Measurements from ENCODE around the gene PROC.
"Not testable (repeated sequence)": the region's sequence is repeated elsewhere in the genome, so short reads cannot be mapped to it uniquely, and the experiment has no call there.

Gene PROC

DNA sequence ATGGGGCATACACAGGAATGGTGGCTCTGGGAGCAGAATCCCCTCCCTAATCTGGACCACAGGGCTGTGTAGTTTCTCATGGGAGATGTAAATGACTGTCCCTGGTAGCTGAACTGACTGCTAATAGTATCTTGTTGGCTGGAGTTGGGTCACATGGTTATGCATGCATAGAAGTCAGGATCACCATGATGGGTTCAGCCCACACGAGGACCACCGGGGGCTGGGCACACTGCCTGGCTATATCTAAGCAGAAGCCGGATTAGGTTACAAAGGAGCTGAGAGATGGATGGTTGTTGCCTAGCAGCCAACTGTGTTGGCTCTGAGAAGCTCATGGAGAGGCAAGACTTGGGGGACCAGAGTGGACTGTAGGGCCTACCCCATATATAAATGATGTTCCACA lies 23.7 kb upstream of the PROC start:
- no peak for DNase-seq (ENCODE audit: low spot score)

GRCh38 chr2:127397568-127398238 lies 20.5 kb upstream of the PROC start:
- no peak for DNase-seq (ENCODE audit: low spot score)

DNA sequence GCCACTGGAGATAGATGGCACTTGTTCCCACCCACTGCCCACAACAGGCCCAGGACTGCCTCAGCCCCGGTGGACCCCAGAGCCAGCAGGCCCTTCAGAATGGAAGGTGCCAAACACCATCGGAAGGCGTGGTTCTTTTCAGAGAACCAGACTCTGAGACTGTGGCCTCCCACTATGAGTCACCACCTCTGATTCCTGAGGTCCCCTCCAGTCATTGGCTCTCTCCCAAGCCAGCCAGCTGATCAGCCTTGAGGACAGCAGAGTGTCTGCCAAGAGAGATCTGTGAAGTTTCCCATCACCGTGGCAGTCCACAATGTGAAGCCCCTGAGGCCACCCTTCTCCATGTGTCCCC lies 20.0 kb upstream of the PROC start:
- no peak for DNase-seq (ENCODE audit: low spot score)

GRCh38 chr2:127400533-127400896 lies 17.7 kb upstream of the PROC start:
- no peak for DNase-seq (ENCODE audit: low spot score)

GRCh38 chr2:127400897-127401756 lies 17.1 kb upstream of the PROC start:
- DNase-seq (ENCODE audit: low spot score): no peak

- DNase-seq (ENCODE audit: low spot score): no peak
Measured at GRCh38 chr2:127401757-127402695, 16.2 kb upstream of the PROC start.

DNA sequence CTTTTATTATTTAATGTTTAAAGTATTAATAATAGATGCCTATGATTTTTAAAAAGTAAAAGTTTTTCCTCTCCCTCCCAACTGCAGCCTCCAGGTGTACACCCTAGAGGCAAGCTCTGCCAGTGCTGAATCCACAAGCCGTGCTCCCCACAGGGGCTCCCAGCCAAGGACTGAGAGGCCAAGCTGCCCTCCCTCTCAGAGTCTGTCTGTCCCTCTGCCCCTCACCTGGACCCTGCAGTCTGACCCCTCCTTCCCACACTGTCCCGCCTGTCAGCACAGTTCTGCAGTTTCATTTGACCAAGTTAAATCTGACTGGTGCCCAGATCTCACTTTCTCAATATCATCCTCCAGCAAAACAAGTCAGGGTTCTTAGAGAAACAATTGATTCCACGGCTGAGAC lies 14.8 kb upstream of the PROC start:
- no peak for DNase-seq (ENCODE audit: low spot score)

GRCh38 chr2:127404466-127405254 lies 13.6 kb upstream of the PROC start:
- no peak for DNase-seq (ENCODE audit: low spot score)

DNA sequence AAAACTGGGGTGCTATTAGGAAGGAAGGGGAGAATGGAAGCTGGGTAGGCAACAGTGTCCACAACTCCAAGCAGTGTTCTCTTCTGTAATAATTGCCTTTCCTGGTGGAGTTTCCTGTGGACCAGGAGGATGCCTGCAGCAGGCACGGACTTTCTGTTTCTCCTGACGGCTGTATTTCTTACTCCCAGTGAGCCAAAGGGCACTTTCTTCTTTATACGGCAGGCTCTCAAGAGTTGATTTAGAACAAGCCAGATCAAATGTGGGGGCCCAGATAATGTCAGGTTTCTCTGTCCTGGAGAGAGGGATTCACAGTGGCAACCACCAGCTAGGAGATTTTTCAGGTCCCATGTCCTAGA lies 13.0 kb upstream of the PROC start:
- no peak for DNase-seq (ENCODE audit: low spot score)

- no peak for DNase-seq (ENCODE audit: low spot score)
Measured at GRCh38 chr2:127406454-127406853, 11.8 kb upstream of the PROC start.

GRCh38 chr2:127407091-127407490 lies 11.1 kb upstream of the PROC start:
- DNase-seq (ENCODE audit: low spot score): no peak

GRCh38 chr2:127407661-127408003 lies 10.6 kb upstream of the PROC start:
- peak; percentile 61 for DNase-seq (ENCODE audit: low spot score)

DNA sequence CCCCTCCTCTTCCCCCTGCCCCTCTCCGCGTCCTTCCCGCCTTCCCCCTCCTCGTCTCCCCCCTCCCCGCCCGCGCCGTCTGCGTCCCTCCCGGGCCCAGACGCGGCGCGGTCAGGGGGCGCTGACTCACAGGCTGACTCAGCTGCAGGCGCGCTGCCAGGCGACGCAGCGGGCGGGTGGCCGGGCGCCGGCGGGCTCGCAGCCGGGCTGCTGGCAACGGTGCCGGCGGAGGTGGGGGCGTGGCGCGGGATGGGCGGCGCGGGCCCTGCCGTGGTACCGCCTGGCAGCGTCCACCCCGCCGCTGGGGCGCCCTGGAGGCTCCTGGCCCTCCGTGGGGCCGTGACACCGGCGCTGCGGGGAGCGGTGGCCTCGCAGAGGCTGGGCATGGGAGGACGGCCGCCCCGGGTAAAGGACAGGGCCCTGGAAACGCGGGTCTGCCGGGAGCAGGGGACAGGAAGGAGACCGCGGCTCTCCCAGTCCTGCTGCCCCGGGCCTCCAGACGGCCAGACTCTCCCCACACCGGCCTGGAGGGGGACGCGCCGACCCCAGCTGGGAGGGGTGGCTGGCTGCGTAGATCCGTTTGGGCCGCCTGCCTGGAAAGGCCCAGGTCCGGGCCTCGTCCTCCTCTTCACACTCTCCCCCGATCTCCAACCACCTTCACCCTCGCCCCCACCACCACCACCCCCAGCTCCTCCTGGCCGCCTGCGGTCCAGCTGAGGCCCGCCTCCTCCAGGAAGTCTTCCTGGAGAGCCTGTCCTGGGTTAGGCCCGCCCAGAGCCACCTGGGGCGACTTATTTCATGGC lies 10.0 kb upstream of the PROC start:
- peak; percentile 68 for DNase-seq (ENCODE audit: low spot score)

GRCh38 chr2:127408807-127409099 lies 9.5 kb upstream of the PROC start:
- no peak for DNase-seq (ENCODE audit: low spot score)

DNA sequence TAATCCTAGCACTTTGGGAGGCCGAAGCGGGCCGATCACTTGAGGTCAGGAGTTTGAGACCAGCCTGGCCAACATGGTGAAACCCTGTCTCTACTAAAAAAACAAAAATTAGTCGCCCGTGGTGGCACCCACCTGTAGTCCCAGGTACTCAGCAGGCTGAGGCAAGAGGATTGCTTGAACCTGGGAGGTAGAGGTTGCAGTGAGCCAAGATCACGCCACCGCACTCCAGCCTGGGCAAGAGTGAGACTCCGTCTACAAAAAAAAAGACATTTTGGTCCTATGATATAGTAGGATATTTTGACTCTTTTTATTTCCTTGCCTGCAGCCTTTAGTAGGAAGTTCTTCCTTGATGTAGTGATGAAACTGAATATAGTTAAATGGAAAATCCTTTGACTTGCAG lies 8.5 kb upstream of the PROC start:
- not testable (repeated sequence) for DNase-seq (ENCODE audit: low spot score)

DNA sequence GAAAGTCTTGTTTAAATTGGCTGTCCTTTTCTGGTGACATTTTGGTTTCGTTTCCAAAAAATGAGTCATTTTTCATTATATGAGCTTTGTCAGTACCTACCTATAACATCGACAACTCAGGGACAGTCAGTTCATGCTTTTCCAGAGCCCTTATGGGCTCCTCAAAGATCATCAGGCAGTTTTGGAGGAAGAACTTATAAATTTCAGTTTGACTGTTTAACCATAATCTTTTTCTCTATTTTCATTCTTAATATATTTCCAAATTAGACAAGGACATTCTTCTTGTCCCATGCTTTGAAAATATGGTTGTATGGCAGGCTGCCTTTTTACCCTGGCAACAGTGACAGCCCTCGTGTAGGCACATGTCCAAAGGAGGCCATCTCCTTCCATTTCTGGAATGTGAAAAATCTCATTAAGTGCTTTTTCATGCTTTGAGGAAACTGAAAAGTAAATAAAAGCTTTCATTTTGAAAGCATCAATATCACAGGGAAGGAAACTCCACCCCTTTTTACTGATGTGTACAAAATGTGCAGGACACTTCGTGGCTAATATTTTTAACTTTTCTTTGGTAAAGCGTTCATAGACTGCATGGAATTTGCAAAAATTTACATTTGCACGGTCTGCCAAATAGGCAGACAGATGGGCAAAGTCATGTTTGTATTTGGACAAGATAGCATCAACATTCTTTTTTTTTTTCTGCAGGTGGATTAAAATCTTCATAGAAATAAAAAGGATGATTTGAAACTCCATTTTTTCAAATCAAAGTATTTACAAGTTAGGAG lies 7.2 kb upstream of the PROC start:
- peak; percentile 57 for DNase-seq (ENCODE audit: low spot score)

DNA sequence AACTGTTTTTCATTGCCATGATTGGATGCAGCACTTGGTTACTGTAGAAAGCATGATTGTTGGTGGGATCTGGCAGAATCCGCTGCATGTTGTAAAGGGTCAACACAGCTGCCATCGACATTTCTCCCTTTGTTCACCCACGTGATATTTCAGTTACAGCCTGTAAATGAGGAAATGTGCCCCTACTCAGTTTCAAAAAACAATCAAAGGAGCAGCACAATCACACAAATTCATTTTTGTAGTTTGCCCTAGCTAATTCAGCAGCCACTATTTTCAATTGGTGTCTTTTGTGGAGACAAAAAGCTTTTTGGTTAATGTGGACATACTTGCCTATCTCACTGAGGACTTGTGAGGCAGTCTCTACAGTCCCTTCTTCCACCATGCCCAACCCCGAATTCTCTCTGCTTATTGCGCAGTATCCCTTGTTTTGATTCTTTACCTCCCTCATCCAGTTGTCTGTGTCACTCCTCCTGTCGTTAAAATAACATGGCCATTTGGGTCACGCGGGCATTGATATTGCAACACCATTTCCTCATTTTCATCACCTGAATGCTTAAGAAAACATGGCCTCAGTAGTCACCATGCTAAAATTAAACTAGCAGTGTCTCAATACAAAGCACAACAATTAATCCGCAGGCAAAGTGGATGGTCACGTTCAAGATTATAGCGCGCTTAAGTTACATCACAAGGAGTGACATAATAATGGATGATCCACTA lies 6.4 kb upstream of the PROC start:
- DNase-seq (ENCODE audit: low spot score): no peak

DNA sequence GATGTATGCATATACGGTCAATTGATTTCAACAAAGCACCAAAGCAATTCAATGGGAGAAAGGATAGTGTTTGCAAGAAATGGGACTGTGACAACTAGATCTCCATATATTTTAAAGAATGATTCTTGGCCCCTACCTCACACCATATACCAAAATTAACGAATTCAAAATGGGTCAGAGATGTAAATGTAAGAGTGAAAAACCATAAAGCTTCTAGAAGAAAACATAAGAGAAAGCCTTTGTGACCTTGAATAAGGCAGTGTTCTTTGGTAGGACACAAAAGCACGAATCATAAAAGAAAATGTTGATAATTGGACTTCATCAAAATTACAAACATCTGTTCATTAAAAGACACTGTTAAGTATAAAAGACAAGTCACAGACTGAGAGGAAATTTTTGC lies 5.0 kb upstream of the PROC start:
- no peak for DNase-seq (ENCODE audit: low spot score)

DNA sequence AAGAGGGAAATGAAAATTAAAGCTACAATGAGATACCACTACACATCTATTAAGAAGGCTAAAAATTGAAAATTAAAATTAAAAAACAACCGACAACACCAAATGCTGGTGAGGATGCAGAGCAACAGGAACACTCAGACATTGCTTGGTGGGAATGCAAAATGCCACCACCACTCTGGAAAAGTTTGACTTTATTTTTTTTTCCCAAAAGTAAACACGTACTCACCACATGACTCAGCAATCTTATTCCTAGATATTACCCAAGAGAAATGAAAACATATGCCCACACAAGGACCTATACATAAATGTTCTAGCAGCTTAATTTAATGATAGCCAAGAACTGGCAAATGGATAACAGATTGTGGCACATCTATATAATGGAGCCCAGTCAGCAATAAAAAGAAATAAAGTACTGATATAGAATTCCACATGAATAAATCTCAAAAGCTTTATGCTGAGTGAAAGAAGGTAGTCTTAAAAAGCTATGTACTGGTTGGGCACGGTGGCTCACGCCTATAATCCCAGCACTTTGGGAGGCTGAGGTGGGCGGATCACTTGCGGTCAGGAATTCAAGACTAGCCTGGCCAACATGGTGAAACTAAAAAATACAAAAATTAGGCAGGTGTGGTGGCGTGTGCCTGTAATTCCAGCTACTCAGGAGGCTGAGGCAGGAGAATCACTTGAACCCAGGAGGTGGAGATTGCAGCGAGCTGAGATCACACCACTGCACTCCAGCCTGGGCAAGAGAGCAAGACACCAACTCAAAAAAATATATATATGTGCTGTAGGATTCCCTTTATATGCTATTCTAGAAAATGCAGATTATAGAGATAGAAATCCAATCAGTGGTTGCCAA lies 4.2 kb upstream of the PROC start:
- no peak for DNase-seq (ENCODE audit: low spot score)
